Jurkat, Clone E6-1 (cell line): Measurements from ENCODE around the gene CYTH4.

Experiments
- DNase-seq: peaks from one replicate; pipeline ENCODE4 v3.0.0-alpha.2; 2011; ENCODE audit warnings: low read depth, low spot score
- H3K4me3 ChIP-seq: 2 replicates; pipeline ENCODE4 v1.5.1; 2011; ENCODE audit warnings: mild to moderate bottlenecking, low read length, control low read depth, moderate library complexity

The CYTH4 gene

GRCh38 chr22:37337204-37337943 is 55.1 kb downstream of the CYTH4 start:
- H3K4me3 ChIP-seq: no peak overlapping the region
- DNase-seq: no peak

- DNase-seq: no peak
- no peak overlapping the region for H3K4me3 ChIP-seq
Observed at GRCh38 chr22:37338539-37339246, 56.4 kb downstream of the CYTH4 start.

- H3K4me3 ChIP-seq: no peak overlapping the region
- no peak for DNase-seq
Observed at GRCh38 chr22:37340331-37341262, 58.3 kb downstream of the CYTH4 start.

GRCh38 chr22:37342065-37342464 is 59.8 kb downstream of the CYTH4 start:
- no peak overlapping the region for H3K4me3 ChIP-seq
- no peak for DNase-seq

- DNase-seq: no peak
- no peak overlapping the region for H3K4me3 ChIP-seq
Observed at GRCh38 chr22:37343348-37343747, 61.0 kb downstream of the CYTH4 start.

GRCh38 chr22:37343863-37344734 is 61.8 kb downstream of the CYTH4 start:
- no peak for DNase-seq

GRCh38 chr22:37344735-37345449 is 62.6 kb downstream of the CYTH4 start:
- no peak for DNase-seq
- no peak overlapping the region for H3K4me3 ChIP-seq

More at GRCh38 chr22:37343863-37344734, 61.8 kb downstream of the CYTH4 start:
- H3K4me3 ChIP-seq: no peak overlapping the region

GRCh38 chr22:37345863-37346504 is 63.7 kb downstream of the CYTH4 start:
- H3K4me3 ChIP-seq: no peak overlapping the region
- DNase-seq: no peak

GRCh38 chr22:37346505-37346895 is 64.2 kb downstream of the CYTH4 start:
- DNase-seq: no peak
- H3K4me3 ChIP-seq: no peak overlapping the region

GRCh38 chr22:37349043-37349814 is 66.9 kb downstream of the CYTH4 start:
- H3K4me3 ChIP-seq: no peak overlapping the region
- no peak for DNase-seq

- DNase-seq: no peak
- H3K4me3 ChIP-seq: no peak overlapping the region
Observed at GRCh38 chr22:37351232-37351631, 68.9 kb downstream of the CYTH4 start.

GRCh38 chr22:37352481-37352880 is 70.2 kb downstream of the CYTH4 start:
- H3K4me3 ChIP-seq: no peak overlapping the region
- no peak for DNase-seq

GRCh38 chr22:37353839-37354238 is 71.5 kb downstream of the CYTH4 start:
- H3K4me3 ChIP-seq: no peak overlapping the region
- no peak for DNase-seq

GRCh38 chr22:37354261-37354660 is 72.0 kb downstream of the CYTH4 start:
- no peak overlapping the region for H3K4me3 ChIP-seq
- DNase-seq: no peak

- no peak overlapping the region for H3K4me3 ChIP-seq
- no peak for DNase-seq
Observed at GRCh38 chr22:37354670-37355069, 72.4 kb downstream of the CYTH4 start.

GRCh38 chr22:37355174-37355573 is 72.9 kb downstream of the CYTH4 start:
- no peak overlapping the region for H3K4me3 ChIP-seq
- no peak for DNase-seq

GRCh38 chr22:37356922-37357321 is 74.6 kb downstream of the CYTH4 start:
- DNase-seq: no peak
- H3K4me3 ChIP-seq: no peak overlapping the region
